B cell (primary cell): ENCODE results near the gene STARD3. TPM values are rescaled to one million over a fixed set of nuclear protein-coding genes. Genes with fewer than 3 reads are reported as not detected.
A peak's percentile ranks its signal among the peaks of the same experiment; 100 is the strongest.

ENCODE experiments used
- ATAC-seq: fragments of 200-7000 bp; cut with Tn5 transposase; one replicate; pipeline ENCODE4 v1.10.0; 2021; ENCODE audit warnings: low read depth, mild to moderate bottlenecking, moderate number of reproducible peaks, moderate library complexity
- CTCF ChIA-PET: fragments of 350-600 bp; sonication (Branson Sonifier 250); formaldehyde crosslinking; loops from one replicate; lab custom pipeline; 2021; ENCODE audit warnings: antibody characterized with exemption, inconsistent platforms; lab: Charles Lee
- POLR2A ChIA-PET: fragments of 350-600 bp; sonication (Branson Sonifier 250); formaldehyde crosslinking; loops from one replicate; lab custom pipeline; 2021; ENCODE audit warnings: antibody characterized with exemption; lab: Charles Lee
- DNase-seq: peaks from one replicate; pipeline ENCODE4 v3.0.0; 2013
- H2AFZ ChIP-seq: 2 replicates; pipeline ENCODE4 v1.6.1; 2012; ENCODE audit warnings: mild to moderate bottlenecking, low read depth, low read length; ENCODE audit not compliant: insufficient read depth, poor library complexity, severe bottlenecking
- H3K27ac ChIP-seq, 2 donors: 1 replicate in 1 of 2; 2 replicates in 1 of 2; pipeline ENCODE4 v1.5.1; 2012 to 2013; ENCODE audit warnings: low read length in 2 of 2, mild to moderate bottlenecking in 2 of 2, moderate library complexity in 1 of 2
- H3K27me3 ChIP-seq, 4 experiments: fragments of 200-600 bp in 1 of 4; sonication (generic) in 1 of 4; replicated peaks in 1 of 4; 1 replicate in 2 of 4; 2 replicates in 2 of 4; pipeline versions ENCODE4 v1.6.1 to v1.7.0; 2013 to 2016; ENCODE audit warnings: low read length in 3 of 4, mild to moderate bottlenecking in 2 of 4, mixed read lengths in 1 of 4, moderate library complexity in 1 of 4; ENCODE audit not compliant: insufficient read depth in 4 of 4, control insufficient read depth in 3 of 4; ENCODE audit errors: control extremely low read depth in 1 of 4
- H3K36me3 ChIP-seq, 2 experiments: replicated peaks in 1 of 2; 1 replicate in 1 of 2; 2 replicates in 1 of 2; pipeline versions ENCODE4 v1.6.1 to v1.7.1; 2013; ENCODE audit warnings: low read length in 1 of 2; ENCODE audit not compliant: insufficient read depth in 2 of 2, control insufficient read depth in 1 of 2; ENCODE audit errors: control extremely low read depth in 1 of 2, extremely low read depth in 1 of 2
- H3K4me1 ChIP-seq, 2 donors: fragments of 200-600 bp in 1 of 2; sonication (generic) in 1 of 2; 1 replicate in 1 of 2; 2 replicates in 1 of 2; pipeline versions ENCODE4 v1.5.1 to v1.6.1; 2013 to 2017; ENCODE audit warnings: low read length in 2 of 2; ENCODE audit not compliant: control insufficient read depth in 2 of 2, insufficient read depth in 2 of 2
- H3K4me2 ChIP-seq: replicated peaks from 2 replicates; pipeline ENCODE3; 2012; ENCODE audit warnings: mild to moderate bottlenecking, low read depth, low read length; ENCODE audit not compliant: poor library complexity, severe bottlenecking
- H3K4me3 ChIP-seq, 5 experiments: fragments of 200-600 bp in 1 of 5; sonication (generic) in 1 of 5; 1 replicate in 3 of 5; 2 replicates in 2 of 5; pipeline versions ENCODE4 v1.5.1 to v1.7.0; 2011 to 2016; ENCODE audit warnings: low read length in 4 of 5, mild to moderate bottlenecking in 4 of 5, low read depth in 2 of 5, control low read depth in 1 of 5, moderate library complexity in 1 of 5; ENCODE audit not compliant: insufficient read depth in 1 of 5; ENCODE audit errors: control extremely low read depth in 1 of 5, extremely low read depth in 1 of 5
- H3K79me2 ChIP-seq: fragments of 200-600 bp; sonication (generic); one replicate; pipeline ENCODE4 v1.6.0; 2016; ENCODE audit warnings: low read length; ENCODE audit not compliant: control insufficient read depth, insufficient read depth
- H3K9ac ChIP-seq: fragments of 200-600 bp; sonication (generic); 2 replicates; pipeline ENCODE4 v1.6.1; 2017; ENCODE audit warnings: mild to moderate bottlenecking, low read length, moderate library complexity
- H3K9me3 ChIP-seq, 3 donors: one replicate each; pipeline versions ENCODE4 v1.6.1 to v1.7.1; 2013; ENCODE audit warnings: low read length in 2 of 3; ENCODE audit not compliant: control insufficient read depth in 2 of 3, insufficient read depth in 1 of 3; ENCODE audit errors: control extremely low read depth in 1 of 3
- H4K20me1 ChIP-seq: 2 replicates; pipeline ENCODE4 v1.6.0; 2012; ENCODE audit warnings: mild to moderate bottlenecking, low read length; ENCODE audit not compliant: insufficient read depth, control insufficient read depth, poor library complexity, severe bottlenecking
- H3K27ac Mint-ChIP-seq: one replicate; pipeline ENCODE4 v1.8.0; 2021; ENCODE audit warnings: mixed read lengths
- H3K27me3 Mint-ChIP-seq: one replicate; pipeline ENCODE4 v1.8.0; 2021; ENCODE audit warnings: mixed read lengths
- H3K4me1 Mint-ChIP-seq: one replicate; pipeline ENCODE4 v1.8.0; 2021; ENCODE audit warnings: mixed read lengths
- H3K4me3 Mint-ChIP-seq: one replicate; pipeline ENCODE4 v1.8.0; 2021; ENCODE audit warnings: mixed read lengths
- H3K9me3 Mint-ChIP-seq: one replicate; pipeline ENCODE4 v1.8.0; 2022; ENCODE audit warnings: mixed read lengths; ENCODE audit not compliant: insufficient read depth
- EZH2 ChIP-seq: IDR thresholded peaks from 2 replicates; pipeline ENCODE4 v1.6.1; 2012; ENCODE audit warnings: borderline replicate concordance, low read depth, mild to moderate bottlenecking, moderate library complexity, low read length; ENCODE audit not compliant: insufficient read depth, poor library complexity, severe bottlenecking
- WGBS: methylation state at CpG from one replicate; pipeline ENCODE4 v1.1.5; 2013; ENCODE audit warnings: missing lambda C conversion rate; ENCODE audit not compliant: insufficient coverage; 5-methylcytosine and 5-hydroxymethylcytosine counted together
- intact Hi-C: fragments of 100-400 bp; cut with micrococcal nuclease; formaldehyde crosslinking; loops from one replicate; pipeline ENCODE4 v1.10.0; 2022
- polyA plus RNA-seq: library from polyadenylated mRNA; depleted of rRNA; stranded (reverse); fragments of >200 nt; gene quantifications from 2 replicates; pipeline ENCODE4 v1.2.3, GENCODE V29; 2012
- total RNA-seq, 2 donors: library from RNA; stranded (reverse); fragments of 120-200 nt in 1 of 2; gene quantifications; 1 replicate in 1 of 2; 2 replicates in 1 of 2; pipeline versions ENCODE4 v1.2.3 to v1.2.4, GENCODE V29; 2013 to 2022
- TF ChIP-seq, protein P1 (sequence below): fragments of 200-600 bp; IDR thresholded peaks from one replicate; pipeline ENCODE4 v1.8.0; 2022; ENCODE audit warnings: antibody characterized with exemption, mild to moderate bottlenecking

The STARD3 gene
- total and polyA plus RNA-seq, 2 donors (not counting 1 experiment from before 2014, with no cell fraction given) = 93.1 to 231 TPM

DNA sequence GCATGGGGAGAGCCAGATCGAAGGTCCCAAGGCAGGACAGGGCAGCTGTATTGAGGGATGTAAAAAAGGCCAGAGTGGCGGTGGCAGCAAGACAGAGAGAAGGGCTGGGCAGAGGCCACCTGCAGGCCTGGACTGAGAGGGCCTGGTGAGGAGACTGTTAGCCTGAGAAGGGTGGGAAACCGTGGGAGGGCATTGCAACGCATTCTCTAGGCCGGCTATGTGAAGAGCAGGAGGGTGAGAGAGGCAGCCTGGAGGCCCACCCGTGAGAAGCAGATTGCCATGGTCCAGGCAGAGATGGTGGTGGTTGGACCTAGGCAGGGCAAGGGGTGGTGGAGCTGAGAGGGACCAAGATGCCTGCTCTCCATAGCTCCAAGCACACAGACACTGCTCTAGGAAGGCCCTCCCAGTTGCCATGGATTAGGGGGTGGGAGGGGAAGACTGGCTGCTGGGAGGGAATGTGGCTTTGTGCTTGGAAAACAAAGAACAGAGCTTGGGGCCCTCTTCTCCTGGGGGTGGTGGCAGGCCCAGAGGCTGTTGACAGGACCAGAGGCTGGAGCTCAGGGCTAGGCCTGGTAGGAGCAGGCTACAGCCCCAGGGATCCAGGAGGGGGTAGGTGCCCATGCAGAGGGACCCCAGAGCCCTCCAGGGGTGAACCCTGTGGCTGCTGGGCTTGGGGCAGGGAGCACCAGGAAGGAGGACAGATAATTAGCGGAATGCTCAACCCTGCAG is 15.8 kb downstream of the STARD3 start:
- Histone ChIP-seq H3K9me3 (no peaks in the 10 kb centered on the region), H3K27me3 (no peaks in the 10 kb centered on the region), H3K27ac (no peak overlapping the region), H2AFZ (no peak overlapping the region), H3K9ac (no peak overlapping the region), H3K4me1 (peaks cover 0 to 6% of the 10 kb centered on the region in 2 donors), H3K79me2 (peaks cover 53% of the 10 kb centered on the region), H4K20me1 (peaks cover 54% of the 10 kb centered on the region), H3K4me3 (no peak overlapping the region), H3K4me2 (no peak overlapping the region), H3K36me3 (peaks cover 0 to 20% of the 10 kb centered on the region in 2 experiments)
- 81% methylated on average over 6 of the region's 7 CpGs for WGBS
- POLR2A ChIA-PET = no interaction called here
- ATAC-seq (no peak), DNase-seq (no peak)
- no peaks in the 10 kb centered on the region for H3K27me3 Mint-ChIP-seq
- H3K4me3 Mint-ChIP-seq = no peak overlapping the region
- no peaks in the 10 kb centered on the region for H3K9me3 Mint-ChIP-seq
- CTCF ChIA-PET = interaction anchor here (0.9 to 5.2 kb wide), 8 partner anchors 14 to 220 kb away, joined by 3 to 61 read pairs (median 12); partner anchors contain the start of genes PNMT and TCAP
- intact Hi-C loops = no loop called here
- no peak for TF ChIP-seq EZH2
- TF ChIP-seq, protein P1, sequence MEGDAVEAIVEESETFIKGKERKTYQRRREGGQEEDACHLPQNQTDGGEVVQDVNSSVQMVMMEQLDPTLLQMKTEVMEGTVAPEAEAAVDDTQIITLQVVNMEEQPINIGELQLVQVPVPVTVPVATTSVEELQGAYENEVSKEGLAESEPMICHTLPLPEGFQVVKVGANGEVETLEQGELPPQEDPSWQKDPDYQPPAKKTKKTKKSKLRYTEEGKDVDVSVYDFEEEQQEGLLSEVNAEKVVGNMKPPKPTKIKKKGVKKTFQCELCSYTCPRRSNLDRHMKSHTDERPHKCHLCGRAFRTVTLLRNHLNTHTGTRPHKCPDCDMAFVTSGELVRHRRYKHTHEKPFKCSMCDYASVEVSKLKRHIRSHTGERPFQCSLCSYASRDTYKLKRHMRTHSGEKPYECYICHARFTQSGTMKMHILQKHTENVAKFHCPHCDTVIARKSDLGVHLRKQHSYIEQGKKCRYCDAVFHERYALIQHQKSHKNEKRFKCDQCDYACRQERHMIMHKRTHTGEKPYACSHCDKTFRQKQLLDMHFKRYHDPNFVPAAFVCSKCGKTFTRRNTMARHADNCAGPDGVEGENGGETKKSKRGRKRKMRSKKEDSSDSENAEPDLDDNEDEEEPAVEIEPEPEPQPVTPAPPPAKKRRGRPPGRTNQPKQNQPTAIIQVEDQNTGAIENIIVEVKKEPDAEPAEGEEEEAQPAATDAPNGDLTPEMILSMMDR = no peak
- H3K27ac Mint-ChIP-seq = peak overlapping the region; percentile 18
- peaks cover 33% of the 10 kb centered on the region for H3K4me1 Mint-ChIP-seq

DNA sequence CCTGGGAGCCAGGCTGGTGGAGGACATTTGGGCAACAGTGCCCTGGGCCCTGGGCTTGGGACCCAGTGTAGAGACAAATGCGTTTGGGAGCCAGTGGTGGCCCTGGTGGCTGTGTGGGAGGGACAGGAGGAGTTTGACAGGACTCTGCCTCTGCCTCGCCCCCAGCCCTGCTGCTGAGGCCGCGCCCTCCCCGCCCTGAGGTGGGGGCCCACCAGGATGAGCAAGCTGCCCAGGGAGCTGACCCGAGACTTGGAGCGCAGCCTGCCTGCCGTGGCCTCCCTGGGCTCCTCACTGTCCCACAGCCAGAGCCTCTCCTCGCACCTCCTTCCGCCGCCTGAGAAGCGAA is 16.3 kb downstream of the STARD3 start:
- Histone ChIP-seq H3K9me3 (no peaks in the 10 kb centered on the region), H3K4me2 (no peak overlapping the region), H3K79me2 (peaks cover 50% of the 10 kb centered on the region), H3K4me3 (no peak overlapping the region), H4K20me1 (peaks cover 52% of the 10 kb centered on the region), H3K36me3 (peaks cover 0 to 23% of the 10 kb centered on the region in 2 experiments), H3K27ac (no peak overlapping the region), H3K9ac (no peak overlapping the region), H3K4me1 (peaks cover 2 to 11% of the 10 kb centered on the region in 2 donors), H2AFZ (no peak overlapping the region), H3K27me3 (no peaks in the 10 kb centered on the region)
- ChIA-PET POLR2A (interaction anchor here (1.0 kb wide), 1 partner anchor 77 kb away, joined by 5 read pairs; the partner anchor contains the start of gene MIEN1), CTCF (interaction anchor here (0.9 to 5.2 kb wide), 18 partner anchors 9 to 218 kb away, joined by 3 to 61 read pairs (median 4); partner anchors contain the start of genes MIEN1, PGAP3, PNMT and TCAP)
- Mint-ChIP-seq H3K27me3 (no peaks in the 10 kb centered on the region), H3K9me3 (no peaks in the 10 kb centered on the region), H3K27ac (no peak overlapping the region), H3K4me3 (no peak overlapping the region), H3K4me1 (peaks cover 36% of the 10 kb centered on the region)
- no peak for TF ChIP-seq EZH2
- TF ChIP-seq, protein P1 = no peak
- intact Hi-C loops = no loop called here
- 92% methylated on average over 11 of the region's 12 CpGs for WGBS
- DNase-seq (no peak), ATAC-seq (no peak)
